Measurements from ENCODE around the gene TRIM47. TPM values are rescaled to one million over a fixed set of nuclear protein-coding genes. Genes with fewer than 3 reads are reported as not detected.

The TRIM47 gene
- total and polyA plus RNA-seq, 2 of the 13 experiments (the other 11 are each of a cell fraction or from before 2014, with no cell fraction given): 33.5 to 82.0 TPM

DNA sequence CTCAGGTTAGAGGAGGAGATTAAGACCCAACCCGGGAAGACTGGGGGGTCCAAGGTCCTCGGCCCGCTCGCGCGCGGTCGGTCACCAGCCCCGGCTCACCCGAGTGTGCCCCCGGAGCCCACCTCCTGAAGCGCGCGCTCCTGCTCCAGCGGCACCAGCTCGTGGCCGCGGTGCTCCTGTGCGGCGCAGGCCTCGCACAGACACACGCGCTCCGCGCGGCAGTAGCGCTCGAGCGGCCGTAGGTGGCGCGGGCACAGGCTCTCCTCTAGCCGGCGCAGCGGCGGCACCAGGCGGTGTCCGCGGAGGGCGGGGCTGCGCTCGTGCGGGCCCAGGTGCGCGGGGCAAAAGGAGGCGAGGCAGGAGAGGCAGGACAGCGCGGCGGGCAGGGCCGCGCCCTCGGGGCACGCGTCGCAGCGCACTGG, 618 bp downstream of the TRIM47 start (continued):
- TF ChIP-seq, protein P1, sequence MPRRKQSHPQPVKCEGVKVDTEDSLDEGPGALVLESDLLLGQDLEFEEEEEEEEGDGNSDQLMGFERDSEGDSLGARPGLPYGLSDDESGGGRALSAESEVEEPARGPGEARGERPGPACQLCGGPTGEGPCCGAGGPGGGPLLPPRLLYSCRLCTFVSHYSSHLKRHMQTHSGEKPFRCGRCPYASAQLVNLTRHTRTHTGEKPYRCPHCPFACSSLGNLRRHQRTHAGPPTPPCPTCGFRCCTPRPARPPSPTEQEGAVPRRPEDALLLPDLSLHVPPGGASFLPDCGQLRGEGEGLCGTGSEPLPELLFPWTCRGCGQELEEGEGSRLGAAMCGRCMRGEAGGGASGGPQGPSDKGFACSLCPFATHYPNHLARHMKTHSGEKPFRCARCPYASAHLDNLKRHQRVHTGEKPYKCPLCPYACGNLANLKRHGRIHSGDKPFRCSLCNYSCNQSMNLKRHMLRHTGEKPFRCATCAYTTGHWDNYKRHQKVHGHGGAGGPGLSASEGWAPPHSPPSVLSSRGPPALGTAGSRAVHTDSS (CRISPR knock-in tag; conservative IDR thresholded peaks at IDR 0.05): 0 out of 2 replicates have a peak, but pooled peaks have one; percentile 64
- TF ChIP-seq, protein P2, sequence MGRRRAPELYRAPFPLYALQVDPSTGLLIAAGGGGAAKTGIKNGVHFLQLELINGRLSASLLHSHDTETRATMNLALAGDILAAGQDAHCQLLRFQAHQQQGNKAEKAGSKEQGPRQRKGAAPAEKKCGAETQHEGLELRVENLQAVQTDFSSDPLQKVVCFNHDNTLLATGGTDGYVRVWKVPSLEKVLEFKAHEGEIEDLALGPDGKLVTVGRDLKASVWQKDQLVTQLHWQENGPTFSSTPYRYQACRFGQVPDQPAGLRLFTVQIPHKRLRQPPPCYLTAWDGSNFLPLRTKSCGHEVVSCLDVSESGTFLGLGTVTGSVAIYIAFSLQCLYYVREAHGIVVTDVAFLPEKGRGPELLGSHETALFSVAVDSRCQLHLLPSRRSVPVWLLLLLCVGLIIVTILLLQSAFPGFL (CRISPR knock-in tag; IDR thresholded peaks at IDR 0.05): peak; percentile 92; the same call in 1 of the 2 replicates
- TF ChIP-seq ZBTB1 (CRISPR knock-in tag; IDR thresholded peaks at IDR 0.05; ENCODE audit: borderline replicate concordance) (no peak), ZNF792 (CRISPR knock-in tag; IDR thresholded peaks at IDR 0.05) (no peak; the same call in 1 of the 2 replicates), SP2 (CRISPR knock-in tag; IDR thresholded peaks at IDR 0.05) (no peak), ZNF432 (CRISPR knock-in tag; IDR thresholded peaks at IDR 0.05; ENCODE audit: borderline replicate concordance) (no peak), ZFP36 (IDR thresholded peaks at IDR 0.05; ENCODE audit: borderline replicate concordance, low read depth, low read length, partially characterized antibody) (no peak), ZNF143 (CRISPR knock-in tag; IDR thresholded peaks at IDR 0.05) (no peak), MBNL3 (CRISPR knock-in tag; conservative IDR thresholded peaks at IDR 0.05) (no peak), SAP130 (CRISPR knock-in tag; IDR thresholded peaks at IDR 0.05; ENCODE audit: low read depth) (peak; percentile 8), ZNF720 (CRISPR knock-in tag; IDR thresholded peaks at IDR 0.05) (no peak), ATF7-NPFF (CRISPR knock-in tag; IDR thresholded peaks at IDR 0.05; ENCODE audit: low read depth) (no peak; the same call in none of the 2 replicates), GABPB1 (CRISPR knock-in tag; IDR thresholded peaks at IDR 0.05) (0 out of 2 replicates have a peak, but pooled peaks have one; percentile 7), XBP1 (CRISPR knock-in tag; IDR thresholded peaks at IDR 0.05) (no peak), ZSCAN21 (CRISPR knock-in tag; IDR thresholded peaks at IDR 0.05; ENCODE audit: borderline replicate concordance) (peak; percentile 86; the same call in 1 of the 2 replicates), KDM2A (CRISPR knock-in tag; IDR thresholded peaks at IDR 0.05; ENCODE audit: borderline replicate concordance, low read depth) (peak; percentile 65)
- TF ChIP-seq, protein P3, sequence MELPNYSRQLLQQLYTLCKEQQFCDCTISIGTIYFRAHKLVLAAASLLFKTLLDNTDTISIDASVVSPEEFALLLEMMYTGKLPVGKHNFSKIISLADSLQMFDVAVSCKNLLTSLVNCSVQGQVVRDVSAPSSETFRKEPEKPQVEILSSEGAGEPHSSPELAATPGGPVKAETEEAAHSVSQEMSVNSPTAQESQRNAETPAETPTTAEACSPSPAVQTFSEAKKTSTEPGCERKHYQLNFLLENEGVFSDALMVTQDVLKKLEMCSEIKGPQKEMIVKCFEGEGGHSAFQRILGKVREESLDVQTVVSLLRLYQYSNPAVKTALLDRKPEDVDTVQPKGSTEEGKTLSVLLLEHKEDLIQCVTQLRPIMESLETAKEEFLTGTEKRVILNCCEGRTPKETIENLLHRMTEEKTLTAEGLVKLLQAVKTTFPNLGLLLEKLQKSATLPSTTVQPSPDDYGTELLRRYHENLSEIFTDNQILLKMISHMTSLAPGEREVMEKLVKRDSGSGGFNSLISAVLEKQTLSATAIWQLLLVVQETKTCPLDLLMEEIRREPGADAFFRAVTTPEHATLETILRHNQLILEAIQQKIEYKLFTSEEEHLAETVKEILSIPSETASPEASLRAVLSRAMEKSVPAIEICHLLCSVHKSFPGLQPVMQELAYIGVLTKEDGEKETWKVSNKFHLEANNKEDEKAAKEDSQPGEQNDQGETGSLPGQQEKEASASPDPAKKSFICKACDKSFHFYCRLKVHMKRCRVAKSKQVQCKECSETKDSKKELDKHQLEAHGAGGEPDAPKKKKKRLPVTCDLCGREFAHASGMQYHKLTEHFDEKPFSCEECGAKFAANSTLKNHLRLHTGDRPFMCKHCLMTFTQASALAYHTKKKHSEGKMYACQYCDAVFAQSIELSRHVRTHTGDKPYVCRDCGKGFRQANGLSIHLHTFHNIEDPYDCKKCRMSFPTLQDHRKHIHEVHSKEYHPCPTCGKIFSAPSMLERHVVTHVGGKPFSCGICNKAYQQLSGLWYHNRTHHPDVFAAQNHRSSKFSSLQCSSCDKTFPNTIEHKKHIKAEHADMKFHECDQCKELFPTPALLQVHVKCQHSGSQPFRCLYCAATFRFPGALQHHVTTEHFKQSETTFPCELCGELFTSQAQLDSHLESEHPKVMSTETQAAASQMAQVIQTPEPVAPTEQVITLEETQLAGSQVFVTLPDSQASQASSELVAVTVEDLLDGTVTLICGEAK (IDR thresholded peaks at IDR 0.05): no peak
- TF ChIP-seq, protein P3 (CRISPR knock-in tag; IDR thresholded peaks at IDR 0.05): no peak; the same call in 1 of the 2 replicates
- TF ChIP-seq, protein P4, sequence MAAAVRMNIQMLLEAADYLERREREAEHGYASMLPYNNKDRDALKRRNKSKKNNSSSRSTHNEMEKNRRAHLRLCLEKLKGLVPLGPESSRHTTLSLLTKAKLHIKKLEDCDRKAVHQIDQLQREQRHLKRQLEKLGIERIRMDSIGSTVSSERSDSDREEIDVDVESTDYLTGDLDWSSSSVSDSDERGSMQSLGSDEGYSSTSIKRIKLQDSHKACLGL (CRISPR knock-in tag; IDR thresholded peaks at IDR 0.05): peak; percentile 93

Data from HepG2 (cell line).